Measurements from ENCODE around the gene LMF1.

Gene LMF1

GRCh38 chr16:920717-921116 lies 50.1 kb downstream of the LMF1 start:
- no peak for TF ChIP-seq ZNF274 (IDR thresholded peaks at IDR 0.05; ENCODE audit: low read depth, low read length)
- no peak overlapping the region for H3K4me3 ChIP-seq (ENCODE audit: low read length)

- TF ChIP-seq ZNF274 (IDR thresholded peaks at IDR 0.05; ENCODE audit: low read depth, low read length): no peak
- no peak overlapping the region for H3K4me3 ChIP-seq (ENCODE audit: low read length)
These were observed 50.6 kb downstream of the LMF1 start for GRCh38 chr16:920051-920681.

- no peak for TF ChIP-seq ZNF274 (IDR thresholded peaks at IDR 0.05; ENCODE audit: low read depth, low read length)
- H3K4me3 ChIP-seq (ENCODE audit: low read length): no peak overlapping the region
These were observed 51.1 kb downstream of the LMF1 start for GRCh38 chr16:919658-920050.

- H3K4me3 ChIP-seq (ENCODE audit: low read length): no peak overlapping the region
- no peak for TF ChIP-seq ZNF274 (IDR thresholded peaks at IDR 0.05; ENCODE audit: low read depth, low read length)
These were observed 51.8 kb downstream of the LMF1 start for GRCh38 chr16:918741-919657.

GRCh38 chr16:918068-918467 lies 52.7 kb downstream of the LMF1 start:
- no peak for TF ChIP-seq ZNF274 (IDR thresholded peaks at IDR 0.05; ENCODE audit: low read depth, low read length)
- no peak overlapping the region for H3K4me3 ChIP-seq (ENCODE audit: low read length)

GRCh38 chr16:917591-918061 lies 53.2 kb downstream of the LMF1 start:
- no peak overlapping the region for H3K4me3 ChIP-seq (ENCODE audit: low read length)
- no peak for TF ChIP-seq ZNF274 (IDR thresholded peaks at IDR 0.05; ENCODE audit: low read depth, low read length)

GRCh38 chr16:916035-916799 lies 54.6 kb downstream of the LMF1 start:
- no peak overlapping the region for H3K4me3 ChIP-seq (ENCODE audit: low read length)
- no peak for TF ChIP-seq ZNF274 (IDR thresholded peaks at IDR 0.05; ENCODE audit: low read depth, low read length)

GRCh38 chr16:915546-915945 lies 55.2 kb downstream of the LMF1 start:
- TF ChIP-seq ZNF274 (IDR thresholded peaks at IDR 0.05; ENCODE audit: low read depth, low read length): no peak
- no peak overlapping the region for H3K4me3 ChIP-seq (ENCODE audit: low read length)

- H3K4me3 ChIP-seq (ENCODE audit: low read length): no peak overlapping the region
- TF ChIP-seq ZNF274 (IDR thresholded peaks at IDR 0.05; ENCODE audit: low read depth, low read length): no peak
These were observed 56.3 kb downstream of the LMF1 start for GRCh38 chr16:914440-914839.

- no peak overlapping the region for H3K4me3 ChIP-seq (ENCODE audit: low read length)
- TF ChIP-seq ZNF274 (IDR thresholded peaks at IDR 0.05; ENCODE audit: low read depth, low read length): no peak
These were observed 56.9 kb downstream of the LMF1 start for GRCh38 chr16:913817-914439.

- TF ChIP-seq ZNF274 (IDR thresholded peaks at IDR 0.05; ENCODE audit: low read depth, low read length): no peak
- H3K4me3 ChIP-seq (ENCODE audit: low read length): no peak overlapping the region
These were observed 57.8 kb downstream of the LMF1 start for GRCh38 chr16:912684-913613.

- TF ChIP-seq ZNF274 (IDR thresholded peaks at IDR 0.05; ENCODE audit: low read depth, low read length): no peak
- no peak overlapping the region for H3K4me3 ChIP-seq (ENCODE audit: low read length)
These were observed 58.5 kb downstream of the LMF1 start for GRCh38 chr16:912322-912683.

All from GM08714 (cell line).